ENCODE results near the gene GSTM4. TPM values are rescaled to one million over a fixed set of nuclear protein-coding genes. Genes with fewer than 3 reads are reported as not detected.
A peak's percentile ranks its signal among the peaks of the same experiment; 100 is the strongest.

The GSTM4 gene
- total RNA-seq, 6 experiments from 2014 or later: 16.0 to 27.1 (median 24.8) TPM

DNA sequence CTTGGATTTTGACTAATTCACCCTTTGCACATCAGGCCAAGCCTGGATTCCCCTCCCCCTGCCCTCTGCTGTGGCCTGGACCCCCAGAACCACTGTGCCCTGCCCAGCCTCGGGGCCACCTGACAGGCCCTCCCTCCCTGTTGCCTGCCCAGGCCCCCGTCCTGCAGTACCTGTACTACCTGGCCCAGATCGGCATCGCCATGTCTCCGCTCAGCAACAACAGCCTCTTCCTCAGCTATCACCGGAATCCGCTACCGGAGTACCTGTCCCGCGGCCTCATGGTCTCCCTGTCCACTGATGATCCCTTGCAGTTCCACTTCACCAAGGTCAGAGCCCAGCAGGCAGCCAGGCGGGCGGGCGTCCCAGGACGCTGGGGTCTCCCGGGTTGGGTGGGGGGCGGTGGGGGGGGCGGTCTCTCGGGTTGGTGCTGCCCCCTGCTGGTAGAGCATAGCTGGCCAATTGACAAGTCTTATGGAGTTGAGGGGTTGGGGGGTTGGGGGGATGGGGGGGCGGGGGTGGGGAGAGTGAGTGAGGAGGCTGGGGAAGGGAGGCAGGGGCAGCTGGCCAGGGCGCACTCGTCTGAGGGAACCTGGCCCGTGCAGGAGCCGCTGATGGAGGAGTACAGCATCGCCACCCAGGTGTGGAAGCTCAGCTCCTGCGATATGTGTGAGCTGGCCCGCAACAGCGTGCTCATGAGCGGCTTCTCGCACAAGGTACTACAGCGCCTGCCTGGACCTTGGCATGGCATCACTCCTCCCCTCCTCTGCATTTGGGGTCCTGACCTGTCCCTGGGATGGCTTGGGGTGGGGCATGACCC lies 25.6 kb upstream of the GSTM4 start:
- no peaks in the 10 kb centered on the region for H3K9me3 Mint-ChIP-seq
- H3K4me1 Mint-ChIP-seq (ENCODE audit: low read depth): peaks cover 25% of the 10 kb centered on the region
- TF ChIP-seq, protein P1, sequence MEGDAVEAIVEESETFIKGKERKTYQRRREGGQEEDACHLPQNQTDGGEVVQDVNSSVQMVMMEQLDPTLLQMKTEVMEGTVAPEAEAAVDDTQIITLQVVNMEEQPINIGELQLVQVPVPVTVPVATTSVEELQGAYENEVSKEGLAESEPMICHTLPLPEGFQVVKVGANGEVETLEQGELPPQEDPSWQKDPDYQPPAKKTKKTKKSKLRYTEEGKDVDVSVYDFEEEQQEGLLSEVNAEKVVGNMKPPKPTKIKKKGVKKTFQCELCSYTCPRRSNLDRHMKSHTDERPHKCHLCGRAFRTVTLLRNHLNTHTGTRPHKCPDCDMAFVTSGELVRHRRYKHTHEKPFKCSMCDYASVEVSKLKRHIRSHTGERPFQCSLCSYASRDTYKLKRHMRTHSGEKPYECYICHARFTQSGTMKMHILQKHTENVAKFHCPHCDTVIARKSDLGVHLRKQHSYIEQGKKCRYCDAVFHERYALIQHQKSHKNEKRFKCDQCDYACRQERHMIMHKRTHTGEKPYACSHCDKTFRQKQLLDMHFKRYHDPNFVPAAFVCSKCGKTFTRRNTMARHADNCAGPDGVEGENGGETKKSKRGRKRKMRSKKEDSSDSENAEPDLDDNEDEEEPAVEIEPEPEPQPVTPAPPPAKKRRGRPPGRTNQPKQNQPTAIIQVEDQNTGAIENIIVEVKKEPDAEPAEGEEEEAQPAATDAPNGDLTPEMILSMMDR (IDR thresholded peaks at IDR 0.05): peak; percentile 71
- H3K27me3 Mint-ChIP-seq (ENCODE audit: insufficient read depth): no peaks in the 10 kb centered on the region; the same call in none of the 2 replicates
- DNase-seq: no peak
- H3K27ac Mint-ChIP-seq: no peak overlapping the region; the same call in 1 of the 2 replicates
- peaks cover 32% of the 10 kb centered on the region for H3K36me3 Mint-ChIP-seq (ENCODE audit: low read depth)
- H3K4me3 Mint-ChIP-seq: no peak overlapping the region

DNA sequence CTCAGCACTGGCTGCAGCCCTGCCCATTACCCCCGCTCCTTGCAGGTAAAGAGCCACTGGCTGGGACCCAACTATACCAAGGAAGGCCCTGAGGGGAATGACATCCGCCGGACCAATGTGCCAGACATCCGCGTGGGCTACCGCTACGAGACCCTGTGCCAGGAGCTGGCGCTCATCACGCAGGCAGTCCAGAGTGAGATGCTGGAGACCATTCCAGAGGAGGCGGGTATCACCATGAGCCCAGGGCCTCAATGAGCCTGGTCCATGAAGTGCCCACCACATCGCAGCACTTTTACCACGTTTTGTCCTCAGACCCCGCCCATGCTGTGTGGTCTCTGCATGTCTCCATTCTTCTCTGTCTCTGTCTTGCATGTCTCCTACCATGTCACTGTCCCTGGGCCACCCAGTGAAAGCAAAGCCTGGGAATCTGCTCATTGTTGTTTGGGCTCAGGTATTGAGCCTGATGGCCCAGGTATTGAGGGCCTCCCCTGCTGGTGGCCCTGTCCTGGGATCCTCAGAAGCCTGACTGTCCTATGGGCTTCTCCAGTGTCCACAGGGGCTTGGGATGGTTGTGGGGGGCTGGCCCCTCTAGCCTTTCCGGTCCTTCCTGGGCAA lies 24.9 kb upstream of the GSTM4 start:
- TF ChIP-seq, protein P1 (IDR thresholded peaks at IDR 0.05): no peak
- Mint-ChIP-seq H3K36me3 (ENCODE audit: low read depth) (peaks cover 32% of the 10 kb centered on the region), H3K9me3 (no peaks in the 10 kb centered on the region), H3K4me3 (no peak overlapping the region), H3K27me3 (ENCODE audit: insufficient read depth) (no peaks in the 10 kb centered on the region; the same call in none of the 2 replicates), H3K27ac (no peak overlapping the region), H3K4me1 (ENCODE audit: low read depth) (peaks cover 25% of the 10 kb centered on the region)
- DNase-seq: no peak

DNA sequence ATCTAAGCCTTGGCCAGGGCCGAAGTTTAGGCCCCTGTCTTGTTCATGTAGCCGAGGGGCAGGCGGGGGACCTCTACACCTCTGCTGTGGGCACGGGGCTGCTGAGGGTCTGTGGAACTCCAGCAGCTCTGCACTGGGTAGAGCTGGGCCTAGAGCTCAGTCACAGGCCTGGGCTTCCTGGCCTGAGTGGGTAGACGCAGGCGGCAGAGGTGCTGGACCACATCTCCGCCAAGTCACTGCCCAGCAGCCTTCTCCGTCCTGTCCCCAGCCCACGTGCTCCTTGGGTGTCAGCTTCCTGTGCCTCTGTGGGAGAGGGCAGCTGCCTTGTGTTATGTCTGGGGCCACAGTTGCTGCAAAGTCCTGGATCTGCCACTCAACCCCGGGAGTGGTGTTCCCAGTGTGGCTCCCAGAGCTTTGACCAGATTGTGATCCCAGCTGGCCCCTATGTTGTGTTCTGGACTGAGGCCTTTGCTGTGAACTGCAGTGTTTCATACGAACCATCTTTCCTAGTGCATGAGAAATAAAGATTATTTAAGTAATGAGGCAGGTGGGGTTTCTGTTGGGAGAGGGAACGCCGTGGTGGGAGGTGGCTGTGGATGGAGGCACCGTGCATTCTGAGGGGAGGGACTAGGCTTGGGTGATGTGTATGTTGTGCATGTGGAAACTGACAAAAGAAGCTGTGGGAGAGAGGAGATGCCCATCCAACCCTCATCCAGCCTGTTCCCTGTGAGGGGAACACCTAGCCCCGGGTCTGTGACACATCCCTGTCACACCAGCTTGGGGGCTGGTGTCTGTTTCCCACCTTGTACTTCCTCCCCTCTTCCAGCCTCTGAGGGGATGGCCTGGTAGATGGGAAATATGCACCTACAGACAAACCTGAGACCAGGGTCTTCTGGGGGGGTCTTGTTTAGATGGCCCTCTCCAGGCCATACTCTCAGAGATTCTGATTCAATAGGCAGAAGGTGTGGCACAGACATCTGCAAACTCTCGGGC lies 24.1 kb upstream of the GSTM4 start:
- H3K27me3 Mint-ChIP-seq (ENCODE audit: insufficient read depth): no peaks in the 10 kb centered on the region; the same call in none of the 2 replicates
- no peak for DNase-seq
- peaks cover 32% of the 10 kb centered on the region for H3K36me3 Mint-ChIP-seq (ENCODE audit: low read depth)
- TF ChIP-seq, protein P1 (IDR thresholded peaks at IDR 0.05): no peak
- peaks cover 33% of the 10 kb centered on the region for H3K4me1 Mint-ChIP-seq (ENCODE audit: low read depth)
- no peaks in the 10 kb centered on the region for H3K9me3 Mint-ChIP-seq
- no peak overlapping the region for H3K4me3 Mint-ChIP-seq
- no peak overlapping the region for H3K27ac Mint-ChIP-seq

DNA sequence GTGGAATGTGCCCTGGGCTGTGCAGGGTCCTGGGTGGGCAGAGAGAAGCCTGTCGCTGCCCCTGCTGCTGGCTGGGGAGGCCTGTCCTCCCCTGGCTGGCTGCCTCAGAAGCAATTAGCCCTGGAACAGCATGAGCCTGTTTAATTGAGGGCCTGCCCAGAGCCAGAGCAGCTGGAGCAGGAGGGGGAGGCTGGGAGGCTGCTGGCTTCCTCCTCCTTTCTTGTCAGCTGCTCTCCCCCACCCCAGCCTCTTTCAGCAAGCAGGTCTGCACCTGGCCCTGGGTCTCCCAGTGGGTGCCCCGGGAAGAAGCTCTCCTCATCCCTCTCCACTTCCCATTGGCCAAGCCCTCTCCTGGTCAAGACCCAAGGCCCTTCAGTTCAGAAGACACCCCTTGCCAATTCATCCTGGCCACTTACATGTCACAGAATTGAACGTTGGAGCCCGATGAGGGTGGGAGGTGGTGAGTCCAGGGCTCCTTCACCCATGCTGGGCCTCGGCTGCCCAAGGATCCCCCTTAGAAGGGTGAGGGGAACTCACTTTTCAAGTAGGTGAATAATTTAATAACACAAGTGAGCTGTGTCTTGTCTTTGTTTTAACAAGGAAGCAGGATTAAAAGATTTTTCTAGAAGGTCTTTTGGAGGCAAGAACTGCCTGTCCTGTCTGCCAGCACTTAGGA lies 23.1 kb upstream of the GSTM4 start:
- Mint-ChIP-seq H3K4me1 (ENCODE audit: low read depth) (peaks cover 35% of the 10 kb centered on the region), H3K36me3 (ENCODE audit: low read depth) (peaks cover 28% of the 10 kb centered on the region), H3K27me3 (ENCODE audit: insufficient read depth) (no peaks in the 10 kb centered on the region; the same call in none of the 2 replicates), H3K27ac (peak overlapping the region; percentile 49; the same call in 1 of the 2 replicates), H3K9me3 (no peaks in the 10 kb centered on the region), H3K4me3 (no peak overlapping the region)
- DNase-seq: no peak
- TF ChIP-seq, protein P1 (IDR thresholded peaks at IDR 0.05): no peak

Data from HFFc6 (cell line).